PC-9 (cell line): ENCODE results near the gene MCOLN1. TPM values are rescaled to one million over a fixed set of nuclear protein-coding genes. Genes with fewer than 3 reads are reported as not detected.

Experiments used
- BruUV-seq: library from RNA; stranded (reverse); fragments of 400-500 nt; replicated peaks from 2 replicates; lab custom pipeline; 2021; lab: Mats Ljungman, UMichigan
- CTCF ChIA-PET: fragments of 300-600 bp; sonication (Branson Sonifier 250); formaldehyde crosslinking; loops from one replicate; lab custom pipeline; 2022; ENCODE audit warnings: antibody characterized with exemption; lab: Charles Lee
- POLR2A ChIA-PET: fragments of 300-600 bp; sonication (Branson Sonifier 250); formaldehyde crosslinking; loops from one replicate; lab custom pipeline; 2022; ENCODE audit warnings: antibody characterized with exemption; ENCODE audit not compliant: unreplicated experiment; lab: Charles Lee
- DNase-seq, 2 experiments: peaks; one replicate each; pipeline versions ENCODE4 v3.0.0 to v3.0.0-alpha.2; 2015 to 2022; ENCODE audit warnings: mixed read lengths in 1 of 2
- H2AFZ ChIP-seq: fragments of 200-600 bp; sonication (generic); 2 replicates; pipeline ENCODE4 v1.8.1; 2017; ENCODE audit warnings: antibody characterized with exemption
- H3F3A ChIP-seq: fragments of 200-600 bp; sonication (generic); 2 replicates; pipeline ENCODE4 v1.8.1; 2017; ENCODE audit warnings: antibody characterized with exemption, mild to moderate bottlenecking, low read depth; ENCODE audit not compliant: insufficient read depth
- H3K27ac ChIP-seq: fragments of 200-600 bp; sonication (generic); 2 replicates; pipeline ENCODE4 v1.6.1; 2016; ENCODE audit warnings: mixed run types
- H3K27me3 ChIP-seq: fragments of 200-600 bp; sonication (generic); 2 replicates; pipeline ENCODE4 v1.6.1; 2016; ENCODE audit warnings: low read depth, mixed run types; ENCODE audit not compliant: insufficient read depth
- H3K36me3 ChIP-seq: fragments of 200-600 bp; sonication (generic); 2 replicates; pipeline ENCODE4 v1.6.1; 2016; ENCODE audit warnings: low read depth, mixed run types
- H3K4me1 ChIP-seq: fragments of 200-600 bp; sonication (generic); replicated peaks from 2 replicates; pipeline ENCODE4 v1.6.1; 2016; ENCODE audit warnings: mixed run types; ENCODE audit not compliant: insufficient read depth
- H3K4me2 ChIP-seq: fragments of 200-600 bp; sonication (generic); 2 replicates; pipeline ENCODE4 v1.6.1; 2017; ENCODE audit warnings: mixed run types
- H3K4me3 ChIP-seq: fragments of 200-600 bp; sonication (generic); 2 replicates; pipeline ENCODE4 v1.6.1; 2016; ENCODE audit warnings: mixed run types
- H3K79me2 ChIP-seq: fragments of 200-600 bp; sonication (generic); 2 replicates; pipeline ENCODE4 v1.6.1; 2017; ENCODE audit warnings: low read depth, mixed run types
- H3K9me2 ChIP-seq: fragments of 200-600 bp; sonication (generic); 2 replicates; pipeline ENCODE4 v1.8.1; 2017; ENCODE audit warnings: mild to moderate bottlenecking; ENCODE audit not compliant: insufficient read depth
- H3K9me3 ChIP-seq: fragments of 200-600 bp; sonication (generic); 2 replicates; pipeline ENCODE4 v1.8.1; 2016; ENCODE audit warnings: low read depth; ENCODE audit not compliant: insufficient read depth
- H4K20me1 ChIP-seq: fragments of 200-600 bp; sonication (generic); 2 replicates; pipeline ENCODE4 v1.8.1; 2017; ENCODE audit not compliant: insufficient read depth
- EZH2 ChIP-seq: fragments of 200-600 bp; sonication (generic); IDR thresholded peaks from 2 replicates; pipeline ENCODE4 v1.8.0; 2017; ENCODE audit warnings: antibody characterized with exemption, low read depth
- intact Hi-C: fragments of 100-400 bp; cut with micrococcal nuclease; formaldehyde crosslinking; loops from one replicate; pipeline ENCODE4 v1.10.0; 2022; ENCODE audit not compliant: unreplicated experiment
- total RNA-seq: library from RNA; stranded (reverse); gene quantifications from 2 replicates; pipeline ENCODE4 v1.2.3, GENCODE V29; 2021
- TF ChIP-seq, protein P1 (sequence below): fragments of 200-600 bp; sonication (generic); conservative IDR thresholded peaks from 2 replicates; pipeline ENCODE4 v1.6.1; 2017; ENCODE audit warnings: mixed run types, antibody characterized with exemption, mild to moderate bottlenecking, moderate library complexity

MCOLN1 gene
- total RNA-seq, 1 experiment from 2014 or later = 16.0 TPM

DNA sequence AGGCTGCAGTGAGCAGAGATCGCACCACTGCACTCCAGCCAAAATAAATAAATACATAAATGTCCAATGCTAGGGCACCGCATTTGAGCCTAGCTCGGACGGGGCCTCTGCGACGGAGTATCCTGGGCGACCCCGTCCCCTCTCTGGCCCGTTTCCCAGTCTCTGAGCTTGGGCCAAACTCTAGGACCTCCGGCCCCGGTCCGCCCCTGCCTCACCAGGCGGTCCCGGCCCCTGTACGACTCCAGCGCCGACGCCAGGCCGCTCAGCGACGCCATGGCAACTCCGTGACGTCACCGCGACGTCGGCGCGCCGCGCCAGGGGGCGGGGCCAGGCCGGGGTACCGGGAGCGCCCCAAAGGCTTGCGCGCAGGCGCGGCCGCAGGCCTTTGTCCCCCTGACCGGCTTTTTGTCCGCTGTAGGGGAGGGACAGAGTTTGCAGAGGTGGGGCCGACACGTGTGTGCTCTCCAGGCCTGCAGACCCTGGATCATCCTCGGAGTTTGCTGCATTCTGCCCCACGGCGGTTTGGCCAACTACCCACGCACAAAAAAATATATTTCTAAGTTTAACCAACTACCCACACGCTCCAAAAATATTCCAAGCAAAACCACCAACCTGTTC, 33.6 kb upstream of the MCOLN1 start, which contains the start of gene PEX11G:
Gene PEX11G, minus strand, starts transcription at position 300 of the 618 bp plus-strand sequence. Its CDS starts 25 bp downstream, at position 275.
- Histone ChIP-seq H3K79me2 (peaks cover 7% of the 10 kb centered on the region), H3K4me2 (peak within 1 kb of the TSS; percentile 95), H2AFZ (peak within 1 kb of the TSS; percentile 97), H3K27me3 (no peaks in the 10 kb centered on the region), H3K36me3 (no peaks in the 10 kb centered on the region), H3F3A (peaks cover 36% of the 10 kb centered on the region), H3K9me3 (no peaks in the 10 kb centered on the region), H3K4me1 (peaks cover 43% of the 10 kb centered on the region), H3K9me2 (no peaks in the 10 kb centered on the region), H4K20me1 (no peaks in the 10 kb centered on the region), H3K4me3 (peak within 1 kb of the TSS; percentile 80), H3K27ac (peak within 1 kb of the TSS; percentile 56)
- no peak for TF ChIP-seq EZH2
- TF ChIP-seq, protein P1, sequence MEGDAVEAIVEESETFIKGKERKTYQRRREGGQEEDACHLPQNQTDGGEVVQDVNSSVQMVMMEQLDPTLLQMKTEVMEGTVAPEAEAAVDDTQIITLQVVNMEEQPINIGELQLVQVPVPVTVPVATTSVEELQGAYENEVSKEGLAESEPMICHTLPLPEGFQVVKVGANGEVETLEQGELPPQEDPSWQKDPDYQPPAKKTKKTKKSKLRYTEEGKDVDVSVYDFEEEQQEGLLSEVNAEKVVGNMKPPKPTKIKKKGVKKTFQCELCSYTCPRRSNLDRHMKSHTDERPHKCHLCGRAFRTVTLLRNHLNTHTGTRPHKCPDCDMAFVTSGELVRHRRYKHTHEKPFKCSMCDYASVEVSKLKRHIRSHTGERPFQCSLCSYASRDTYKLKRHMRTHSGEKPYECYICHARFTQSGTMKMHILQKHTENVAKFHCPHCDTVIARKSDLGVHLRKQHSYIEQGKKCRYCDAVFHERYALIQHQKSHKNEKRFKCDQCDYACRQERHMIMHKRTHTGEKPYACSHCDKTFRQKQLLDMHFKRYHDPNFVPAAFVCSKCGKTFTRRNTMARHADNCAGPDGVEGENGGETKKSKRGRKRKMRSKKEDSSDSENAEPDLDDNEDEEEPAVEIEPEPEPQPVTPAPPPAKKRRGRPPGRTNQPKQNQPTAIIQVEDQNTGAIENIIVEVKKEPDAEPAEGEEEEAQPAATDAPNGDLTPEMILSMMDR = no peak
- POLR2A ChIA-PET = no interaction called here
- intact Hi-C loops = no loop called here
- DNase-seq = peak; percentile 74 to 93
- no TSS peak for BruUV-seq
- CTCF ChIA-PET = no interaction called here

DNA sequence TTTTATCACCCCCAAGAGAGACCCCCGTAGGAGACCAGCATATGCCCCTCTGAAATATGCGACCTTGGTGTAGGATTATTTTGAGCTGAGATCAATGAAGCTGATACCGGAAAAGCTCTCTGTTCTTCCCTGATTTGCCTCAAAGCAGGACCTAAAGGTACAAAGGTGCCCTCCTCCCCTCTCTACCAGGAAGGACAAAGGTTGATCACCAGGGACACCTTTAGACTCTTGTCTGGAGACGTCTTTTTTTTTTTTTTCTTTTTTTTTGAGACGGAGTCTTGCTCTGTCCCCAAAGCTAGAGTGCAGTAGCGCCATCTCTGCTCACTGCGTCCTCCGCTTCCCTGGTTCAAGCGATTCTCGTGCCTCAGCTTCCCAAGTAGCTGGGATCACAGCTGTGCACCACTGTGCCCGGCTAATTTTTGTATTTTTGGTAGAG, 32.8 kb upstream of the MCOLN1 start:
- H3F3A ChIP-seq = peaks cover 33% of the 10 kb centered on the region
- H2AFZ ChIP-seq = no peak overlapping the region
- intact Hi-C loops = no loop called here
- DNase-seq = no peak
- H3K79me2 ChIP-seq = peaks cover 7% of the 10 kb centered on the region
- ChIA-PET POLR2A (no interaction called here), CTCF (no interaction called here)
- no peak for TF ChIP-seq EZH2
- TF ChIP-seq, protein P1 = no peak
- H3K9me3 ChIP-seq = no peaks in the 10 kb centered on the region
- no peaks in the 10 kb centered on the region for H3K27me3 ChIP-seq
- no peak overlapping the region for H3K27ac ChIP-seq
- no TSS peak for BruUV-seq
- no peaks in the 10 kb centered on the region for H3K9me2 ChIP-seq
- H3K36me3 ChIP-seq = no peaks in the 10 kb centered on the region
- no peak overlapping the region for H3K4me3 ChIP-seq
- H3K4me1 ChIP-seq = peaks cover 39% of the 10 kb centered on the region
- peak overlapping the region; percentile 95 for H3K4me2 ChIP-seq
- H4K20me1 ChIP-seq = no peaks in the 10 kb centered on the region

DNA sequence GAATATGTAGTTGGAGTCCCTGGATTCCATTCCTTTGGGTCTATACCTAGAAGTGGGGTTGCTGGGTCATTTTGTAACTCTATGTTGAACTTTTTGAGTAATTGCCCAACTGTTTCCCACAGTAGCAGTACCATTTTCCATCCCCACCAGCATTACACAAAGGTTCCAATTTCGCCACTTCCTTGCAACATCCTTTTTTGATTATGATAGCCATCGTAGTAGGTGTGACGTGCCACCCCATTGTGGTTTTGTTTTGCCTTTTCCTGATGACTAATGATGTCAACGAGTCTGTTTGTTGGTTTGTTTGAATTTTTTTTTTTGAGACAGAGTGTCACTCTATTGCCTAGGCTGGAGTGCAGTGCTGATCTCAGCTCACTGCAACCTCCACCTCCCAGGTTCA, 30.3 kb upstream of the MCOLN1 start:
- intact Hi-C loops = no loop called here
- peaks cover 39% of the 10 kb centered on the region for H3K4me1 ChIP-seq
- peaks cover 33% of the 10 kb centered on the region for H3F3A ChIP-seq
- H2AFZ ChIP-seq = peak overlapping the region; percentile 40; the same call in 1 of the 2 replicates
- H4K20me1 ChIP-seq = no peaks in the 10 kb centered on the region
- ChIA-PET POLR2A (interaction anchor here (0.7 kb wide), 2 partner anchors 8 to 307 kb away, joined by 3 to 5 read pairs; no protein-coding TSS in a partner anchor), CTCF (no interaction called here)
- H3K4me3 ChIP-seq = peak overlapping the region; percentile 21; the same call in 1 of the 2 replicates
- H3K9me2 ChIP-seq = no peaks in the 10 kb centered on the region
- no peaks in the 10 kb centered on the region for H3K27me3 ChIP-seq
- peak; percentile 45 to 92 for DNase-seq
- no peaks in the 10 kb centered on the region for H3K36me3 ChIP-seq
- BruUV-seq = no TSS peak
- peak overlapping the region; percentile 54 for H3K4me2 ChIP-seq
- H3K79me2 ChIP-seq = peaks cover 7% of the 10 kb centered on the region
- peak overlapping the region; percentile 80 for H3K27ac ChIP-seq
- no peaks in the 10 kb centered on the region for H3K9me3 ChIP-seq
- TF ChIP-seq EZH2 = no peak
- TF ChIP-seq, protein P1 = no peak
